ENCODE measurements around the gene ITIH3.

The ITIH3 gene

DNA sequence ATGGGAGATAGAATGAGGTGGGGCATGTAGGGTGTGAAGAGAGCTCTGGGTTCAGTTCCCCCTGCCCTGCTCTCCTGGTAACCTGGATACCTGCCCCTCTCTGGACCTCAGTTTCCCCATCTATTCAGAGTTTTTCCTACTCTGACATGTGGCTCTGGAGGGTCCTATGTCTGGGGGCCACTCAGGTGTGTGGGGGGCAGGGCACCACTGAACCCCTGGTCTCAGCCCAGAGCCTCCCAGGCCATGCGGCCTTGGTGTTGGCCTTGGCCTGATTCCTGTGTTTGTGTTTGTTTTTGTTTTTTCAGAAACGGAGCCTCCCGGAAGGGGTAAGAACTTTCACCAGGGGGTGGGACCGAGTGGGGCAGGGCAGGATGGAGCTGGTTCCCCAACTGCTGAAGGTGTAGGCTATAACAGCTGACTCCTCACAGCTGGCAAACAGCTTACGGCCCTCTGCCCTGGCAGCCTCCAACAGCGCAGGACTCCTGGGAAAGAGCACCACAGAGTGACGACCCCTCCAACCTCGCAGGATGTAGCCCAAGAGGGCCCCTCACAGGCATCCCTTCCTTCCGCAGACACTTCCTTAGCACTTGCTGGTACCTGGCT is 803 bp downstream of the ITIH3 start:
- DNase-seq = no peak

DNA sequence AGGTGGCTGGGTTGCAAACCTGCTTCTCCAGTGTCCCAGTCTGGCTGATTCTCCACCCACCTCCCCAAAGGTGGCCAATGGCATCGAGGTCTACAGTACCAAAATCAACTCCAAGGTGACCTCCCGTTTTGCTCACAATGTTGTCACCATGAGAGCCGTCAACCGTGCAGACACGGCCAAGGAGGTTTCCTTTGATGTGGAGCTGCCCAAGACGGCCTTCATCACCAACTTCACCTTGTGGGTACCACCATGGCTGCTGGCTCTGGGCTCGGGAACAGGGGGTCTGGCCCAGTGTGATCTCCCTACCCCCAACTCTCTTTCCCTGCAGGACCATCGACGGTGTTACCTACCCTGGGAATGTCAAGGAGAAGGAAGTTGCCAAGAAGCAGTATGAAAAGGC is 1.8 kb downstream of the ITIH3 start:
- DNase-seq = no peak

DNA sequence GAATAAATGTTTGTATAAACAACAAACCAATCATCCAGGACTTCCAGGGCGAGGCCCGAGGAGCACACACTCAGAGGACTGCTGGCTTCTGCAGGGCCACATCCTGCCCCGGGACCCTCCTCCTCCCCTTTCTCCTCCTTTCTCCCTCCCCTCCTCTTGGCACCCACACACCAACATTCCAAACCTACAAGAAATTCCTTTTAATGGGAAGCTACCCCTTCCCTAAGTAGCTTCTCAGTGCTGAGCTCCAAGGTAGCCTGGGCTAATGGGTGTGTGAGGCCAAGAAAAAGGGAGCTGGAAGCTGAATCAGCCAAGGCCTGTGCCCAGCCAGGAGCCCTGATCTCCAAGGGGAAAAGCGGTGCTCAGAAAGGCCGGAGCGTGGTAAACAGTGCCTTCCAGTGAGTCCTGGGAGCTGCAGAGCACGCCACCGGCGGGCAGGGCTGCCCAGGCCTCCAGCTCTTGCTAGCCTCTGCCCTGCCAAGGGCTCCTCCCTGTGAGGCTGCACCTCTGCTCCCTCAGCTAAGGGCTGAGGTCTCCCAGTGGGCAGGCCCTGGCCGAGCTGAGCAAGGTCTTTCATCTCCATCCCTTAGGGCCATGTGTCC is 3.9 kb downstream of the ITIH3 start:
- DNase-seq = no peak

DNA sequence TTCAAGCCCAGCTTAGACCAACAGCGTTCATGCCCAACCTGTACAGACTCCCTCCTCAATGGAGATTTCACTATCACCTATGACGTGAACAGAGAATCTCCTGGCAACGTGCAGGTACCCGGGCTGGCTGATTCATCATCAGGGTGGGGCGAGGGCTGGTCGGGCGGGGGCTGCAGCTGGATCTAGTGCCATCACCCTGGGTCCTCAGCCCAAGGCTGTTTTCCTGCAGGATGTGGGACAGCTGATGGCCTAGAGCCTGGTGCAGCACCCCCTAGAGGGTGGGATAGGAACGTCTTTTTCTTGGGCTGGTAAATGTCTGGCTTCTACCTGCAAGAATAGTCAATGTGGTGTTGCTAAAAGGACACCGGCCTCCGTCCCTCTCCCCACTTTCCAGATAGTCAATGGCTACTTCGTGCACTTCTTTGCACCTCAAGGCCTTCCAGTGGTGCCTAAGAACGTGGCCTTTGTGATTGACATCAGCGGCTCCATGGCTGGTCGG is 4.4 kb downstream of the ITIH3 start:
- DNase-seq = no peak

DNA sequence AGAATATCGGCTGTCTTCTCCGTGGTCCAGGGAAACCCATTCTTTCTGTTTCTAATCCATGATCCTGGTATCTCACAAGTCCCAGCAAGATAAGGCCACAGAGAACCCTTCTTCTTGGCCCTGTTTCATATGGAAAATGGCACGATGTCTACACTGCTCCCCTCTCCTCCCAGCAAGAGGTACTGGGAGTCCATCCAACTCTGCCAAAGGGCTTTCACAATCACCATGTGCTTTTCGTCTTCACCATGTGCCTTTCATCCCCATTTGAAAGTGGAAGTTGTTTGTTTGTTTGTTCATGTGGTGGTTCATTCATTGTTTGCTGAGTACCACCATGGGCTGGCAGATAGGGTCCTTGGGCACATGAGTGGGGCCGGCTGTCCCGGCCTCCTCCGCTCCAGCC is 5.5 kb downstream of the ITIH3 start:
- DNase-seq = no peak

DNA sequence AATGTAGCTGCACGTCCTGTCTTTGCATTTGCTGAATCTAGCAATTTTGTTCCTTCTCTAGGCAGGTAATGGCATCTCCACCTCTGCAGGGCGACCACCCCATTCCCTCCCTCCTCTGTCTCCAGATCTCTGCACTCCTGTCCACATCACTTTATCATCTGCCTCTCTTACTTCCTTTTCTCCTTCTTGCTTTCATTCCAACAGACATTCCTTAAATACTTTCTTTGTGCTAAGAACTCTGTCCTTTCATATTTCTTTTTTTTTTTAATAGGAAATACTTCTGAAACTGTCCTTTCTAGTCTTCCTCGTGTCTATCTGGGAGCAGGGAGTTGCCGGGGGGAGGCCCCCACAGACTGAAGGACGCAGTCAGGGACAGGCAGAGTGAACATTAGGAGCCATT is 7.2 kb downstream of the ITIH3 start:
- no peak for DNase-seq

DNA sequence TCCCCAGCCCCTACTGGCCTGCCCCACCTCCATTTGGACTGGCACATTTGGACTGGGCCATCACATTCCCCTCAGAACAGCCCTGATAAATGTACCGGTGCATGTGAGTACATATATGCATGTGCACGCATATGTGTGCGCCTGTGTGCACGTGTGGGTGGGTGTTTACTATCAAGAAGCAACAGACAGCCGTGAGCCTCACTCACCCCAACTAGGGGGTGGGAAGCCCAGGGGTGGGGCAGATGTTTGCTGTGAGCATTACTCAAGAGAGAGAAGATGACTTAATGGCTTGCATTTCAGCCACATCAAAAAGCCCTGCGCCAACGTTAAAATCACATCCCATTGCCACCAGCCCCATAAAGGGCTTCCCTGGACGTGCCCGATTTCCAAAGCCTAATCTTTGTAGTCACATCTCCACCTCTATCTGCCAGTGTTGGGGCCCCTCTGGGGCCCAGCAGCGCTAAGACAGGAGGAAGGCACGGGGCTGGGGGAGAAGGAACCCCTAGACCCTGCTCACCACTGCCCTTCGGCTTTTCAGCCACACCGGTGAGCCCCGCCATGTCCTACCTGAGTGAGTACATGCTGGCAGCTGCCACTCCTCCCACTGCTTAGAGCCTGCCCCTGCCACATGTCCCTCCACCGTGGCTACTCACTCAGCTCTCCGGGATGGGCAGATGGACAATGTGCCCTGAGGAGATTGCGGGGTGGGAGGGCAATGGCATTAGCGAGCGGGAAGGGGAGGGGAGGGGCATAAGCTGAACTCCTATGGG is 10.9 kb downstream of the ITIH3 start:
- DNase-seq = no peak

DNA sequence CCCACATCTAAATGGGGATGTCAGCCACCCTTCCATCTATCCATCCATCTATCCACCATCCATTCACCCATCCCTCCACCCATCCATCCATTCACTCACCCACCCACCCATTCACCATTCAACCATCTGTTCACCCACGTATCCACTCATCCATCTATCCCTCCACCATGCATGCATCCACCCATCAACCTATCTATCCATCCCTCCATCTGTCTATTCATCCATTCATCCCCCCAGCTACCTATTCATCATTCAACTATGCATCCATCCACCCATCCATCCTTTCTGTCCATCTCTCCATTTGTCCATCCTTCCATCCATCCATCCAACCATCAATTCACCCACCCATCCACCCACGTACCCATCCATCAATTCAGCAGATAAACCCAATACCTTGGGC is 14.6 kb downstream of the ITIH3 start:
- no peak for DNase-seq

DNA sequence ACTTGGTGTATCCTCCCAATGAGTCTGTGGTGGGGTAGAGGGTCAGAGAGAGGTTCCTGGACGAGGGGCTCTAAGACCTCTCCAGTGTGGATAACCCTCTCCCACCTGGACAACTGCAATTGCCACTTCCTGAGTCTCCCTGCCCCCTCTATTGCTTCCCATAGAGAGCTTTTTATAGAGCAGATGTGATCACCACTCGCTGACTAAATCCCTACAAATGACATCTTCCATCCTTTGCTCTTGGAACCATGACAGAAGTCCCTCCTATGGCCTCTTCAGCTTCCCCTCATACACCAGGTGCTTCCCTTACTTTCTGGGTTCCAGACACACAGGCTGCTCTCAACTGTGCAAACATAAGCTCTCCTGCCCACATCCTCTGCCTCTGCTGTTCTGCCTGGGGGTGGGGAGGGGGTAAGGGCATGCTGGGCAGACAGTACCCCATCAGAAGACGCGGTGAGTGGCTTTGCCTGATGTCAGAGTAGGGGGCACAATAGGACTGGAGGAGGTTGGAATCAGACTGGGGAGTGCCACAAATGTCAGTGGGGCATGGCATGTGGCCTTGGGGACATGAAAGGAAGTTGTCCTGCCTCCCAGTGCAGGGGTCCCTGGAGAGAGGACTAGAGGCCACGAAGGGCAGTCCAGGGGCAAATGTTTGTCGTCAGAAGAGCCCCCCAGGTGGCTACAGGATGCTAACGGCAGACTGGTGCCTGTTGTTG is 15.2 kb downstream of the ITIH3 start:
- DNase-seq = no peak

DNA sequence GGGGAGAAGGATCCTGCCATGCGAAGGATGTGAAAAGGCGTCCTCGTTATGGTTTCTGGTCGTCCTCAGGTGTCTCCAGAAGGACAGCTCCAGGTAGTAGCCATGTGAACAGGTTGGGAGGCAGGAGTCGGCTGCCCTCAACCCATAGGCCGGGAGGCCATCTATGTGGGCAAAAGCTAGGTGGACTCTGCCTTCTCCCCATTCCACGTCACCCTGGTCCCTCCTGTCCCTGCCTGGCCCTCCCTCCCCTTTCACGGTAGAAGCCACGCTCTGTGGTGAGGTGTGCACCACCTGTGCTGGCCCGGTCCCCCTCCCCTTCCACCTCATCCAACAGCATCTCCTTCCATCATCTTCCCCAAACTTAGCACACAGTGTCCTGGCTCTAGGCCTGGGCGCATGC is 16.3 kb downstream of the ITIH3 start:
- no peak for DNase-seq

DNA sequence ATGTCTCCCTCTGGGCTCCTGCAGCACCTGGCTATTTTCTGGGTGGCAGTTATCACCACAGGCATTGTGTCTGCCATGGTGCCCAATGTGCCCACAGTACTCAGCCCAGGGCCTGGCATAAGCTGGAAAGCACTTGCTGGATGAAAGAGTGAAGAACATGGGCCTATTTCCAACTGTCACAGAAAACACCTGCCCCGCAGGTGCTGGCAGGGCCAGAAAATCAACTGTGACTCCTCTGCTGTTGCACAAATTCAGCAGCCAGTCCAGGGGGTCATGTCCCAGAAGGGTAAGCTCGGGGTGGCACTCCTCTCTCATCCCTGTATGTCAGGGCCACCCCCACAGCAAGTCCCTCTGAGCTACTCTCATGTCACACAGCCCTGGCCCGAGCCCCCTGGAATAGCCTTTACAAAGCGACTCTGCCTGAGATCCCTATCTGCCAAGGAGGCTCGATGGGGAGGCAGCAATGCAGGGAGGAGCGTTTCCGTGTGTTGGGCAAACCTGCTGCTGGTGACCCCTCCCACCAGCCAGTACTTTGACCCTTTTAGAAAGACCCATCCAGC is 16.9 kb downstream of the ITIH3 start:
- DNase-seq = no peak

DNA sequence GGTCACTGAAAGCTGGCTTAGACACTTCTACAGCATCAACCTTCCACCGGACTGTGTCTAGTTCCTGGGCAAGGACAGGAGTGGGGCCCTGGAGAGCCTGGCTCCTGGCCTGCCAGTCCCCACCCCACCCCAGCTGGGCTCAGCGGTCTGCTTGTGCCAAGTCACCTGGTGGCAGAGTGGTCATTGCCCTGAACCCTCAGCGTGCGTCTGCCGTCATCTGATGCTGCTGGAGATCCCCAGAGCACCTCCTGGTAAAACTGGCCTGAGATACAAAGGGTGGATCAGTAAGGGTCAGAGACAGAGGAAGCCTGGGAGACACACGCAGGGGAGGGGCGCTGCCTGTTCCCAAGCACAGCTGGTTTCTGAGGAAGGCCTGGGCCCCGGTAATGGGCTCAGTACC is 19.2 kb downstream of the ITIH3 start:
- DNase-seq = no peak

DNA sequence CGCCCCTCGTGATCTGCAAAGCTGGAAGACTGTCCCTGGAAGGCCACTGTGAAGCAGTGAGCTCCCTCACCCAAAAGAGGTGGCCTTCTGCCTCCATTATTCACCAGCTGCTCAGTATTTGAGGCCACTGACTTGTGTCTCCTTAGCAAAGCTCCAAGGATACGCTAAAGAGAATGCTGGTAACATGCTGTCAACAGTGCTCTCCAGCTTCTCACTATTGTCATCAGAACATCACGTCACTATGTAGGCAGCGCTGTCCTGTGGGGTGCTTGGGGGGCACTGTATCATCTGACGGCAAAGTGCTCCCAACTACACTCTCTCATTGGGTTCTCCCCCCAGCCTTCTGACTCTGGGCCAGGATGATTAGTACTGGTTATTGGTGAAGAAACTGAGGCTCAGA is 21.6 kb downstream of the ITIH3 start:
- DNase-seq = no peak

DNA sequence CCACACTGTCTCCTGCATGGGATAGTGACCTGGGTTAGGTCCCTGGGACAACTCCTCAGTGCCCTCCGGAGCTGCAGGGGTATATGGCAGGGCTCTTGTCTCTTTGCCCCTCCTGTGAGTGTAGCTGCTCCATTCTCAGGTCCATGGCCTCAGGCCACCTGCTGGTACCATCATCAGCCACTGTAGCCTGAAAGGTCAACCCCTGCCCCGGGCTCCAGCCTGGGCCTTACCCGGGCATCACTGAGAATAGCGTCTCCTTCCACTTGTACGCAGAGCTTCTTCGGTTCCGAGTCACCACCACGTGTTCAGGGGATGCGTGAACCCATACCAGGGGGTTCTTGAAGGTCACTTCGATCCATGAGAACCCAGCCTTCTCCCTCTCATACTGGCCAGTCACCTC is 22.1 kb downstream of the ITIH3 start:
- no peak for DNase-seq

DNA sequence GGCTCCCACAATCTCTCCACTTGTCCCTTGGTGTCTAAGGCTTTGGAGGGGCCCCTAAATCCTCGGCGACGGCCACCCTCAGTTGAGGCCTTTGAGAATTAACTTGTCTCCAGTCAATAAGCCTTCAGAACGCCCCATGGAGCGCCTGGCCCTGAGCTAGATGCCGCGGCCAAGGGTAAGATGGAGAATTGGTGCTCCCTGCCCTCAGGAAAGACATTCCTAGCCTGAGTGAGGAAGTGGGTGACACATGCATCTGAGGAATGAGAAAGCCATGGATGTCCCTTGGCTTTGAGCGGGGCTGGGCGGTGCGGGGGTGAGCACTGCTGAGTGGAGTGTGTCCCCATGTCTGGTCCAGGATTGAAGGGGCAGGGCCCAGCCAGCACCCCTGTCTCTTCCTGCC is 22.6 kb downstream of the ITIH3 start:
- no peak for DNase-seq

DNA sequence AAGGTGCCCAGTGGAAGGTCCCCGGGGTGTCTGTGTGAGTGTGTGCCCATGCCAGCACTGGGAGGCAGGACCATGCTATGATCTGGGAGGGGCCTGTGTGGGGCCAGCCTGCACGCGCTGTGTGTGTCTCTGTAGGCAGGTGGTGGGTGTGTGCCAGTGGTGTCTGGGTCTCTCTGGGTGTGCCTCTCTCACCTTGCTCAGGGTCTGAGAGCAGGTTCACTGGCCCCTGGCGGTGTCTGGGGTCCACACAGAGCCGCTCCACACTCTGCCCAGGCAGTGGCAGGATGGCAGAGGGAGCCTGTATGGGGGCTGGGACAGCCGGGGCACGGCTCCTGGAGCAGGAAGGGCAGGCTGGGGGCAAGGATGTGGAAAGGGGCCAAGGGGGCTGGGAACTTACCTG is 23.3 kb downstream of the ITIH3 start:
- no peak for DNase-seq

DNA sequence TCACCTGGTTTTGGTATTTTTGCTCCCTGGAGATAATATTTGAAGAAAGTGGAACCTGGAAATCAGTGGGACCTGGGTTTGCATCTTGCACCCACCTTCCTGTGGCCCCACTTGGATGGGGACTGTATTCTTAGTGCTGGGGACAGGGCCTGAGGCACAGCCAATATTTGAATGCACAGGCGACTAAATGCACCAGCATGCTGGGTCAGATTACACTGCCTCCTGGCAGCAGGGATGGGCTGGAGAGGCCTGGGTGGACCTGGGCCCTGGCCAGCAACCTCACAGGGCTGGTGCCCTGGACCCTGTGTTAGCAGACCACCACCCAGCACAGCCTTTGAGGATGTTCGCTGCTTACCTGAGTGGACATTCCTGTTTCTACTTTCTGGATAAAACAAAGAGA is 25.3 kb downstream of the ITIH3 start:
- DNase-seq = no peak

DNA sequence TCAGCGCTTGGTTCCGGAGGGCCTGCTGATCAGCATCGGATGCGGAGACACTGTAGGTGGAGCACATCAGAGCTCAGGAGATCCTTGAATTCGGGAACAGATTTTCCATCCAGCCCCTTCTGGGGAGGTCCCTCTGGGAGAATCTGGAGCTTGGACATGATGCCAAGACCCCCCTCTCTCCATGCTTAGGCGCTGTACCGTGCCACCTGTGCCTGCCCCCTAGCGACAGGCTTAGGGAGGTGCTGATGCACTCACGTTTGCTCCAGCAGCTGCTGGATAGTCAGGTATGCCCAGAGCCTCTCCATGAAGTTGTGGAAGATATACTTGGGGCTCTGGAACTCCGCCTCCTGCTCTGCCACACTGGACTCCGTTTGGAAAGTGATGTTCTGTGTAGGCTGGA is 26.1 kb downstream of the ITIH3 start:
- DNase-seq = no peak

DNA sequence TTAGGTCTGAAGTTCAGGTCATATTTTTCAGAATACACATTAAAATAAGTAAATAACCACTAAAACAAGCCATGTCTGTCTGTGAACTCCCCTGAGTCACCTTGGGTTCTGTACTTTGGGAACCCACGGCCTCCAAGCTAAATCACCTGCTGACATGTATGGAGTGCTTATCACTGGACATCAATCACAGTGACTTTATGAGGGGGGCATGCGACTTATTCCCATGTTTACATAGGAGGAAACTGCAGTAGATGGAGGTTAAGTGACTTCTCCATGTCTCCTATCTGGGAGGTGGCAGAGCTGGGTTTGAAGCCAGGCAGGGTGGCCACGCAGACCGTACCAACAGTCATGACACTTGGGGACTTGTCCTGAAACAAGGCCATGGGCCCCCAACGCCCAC is 27.8 kb downstream of the ITIH3 start:
- no peak for DNase-seq

DNA sequence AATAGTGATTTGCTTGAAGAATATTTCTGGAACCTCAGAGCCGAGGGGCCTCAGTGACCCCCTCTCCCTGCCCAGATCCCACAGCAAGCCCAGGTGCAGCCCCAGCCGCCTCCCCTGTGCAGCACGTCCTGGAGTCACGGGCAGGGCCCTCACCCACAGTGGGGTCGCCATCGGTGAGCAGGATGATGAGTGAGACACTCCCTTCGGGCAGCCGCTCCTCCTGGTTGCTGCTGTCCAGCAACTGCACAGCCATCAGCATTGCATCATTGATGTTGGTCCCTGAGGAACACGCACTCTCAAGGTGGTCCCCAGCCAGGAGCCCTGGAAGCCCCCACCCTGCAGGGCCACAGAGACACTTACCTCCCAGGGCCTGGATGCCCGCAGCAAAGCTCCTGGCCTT is 29.4 kb downstream of the ITIH3 start:
- no peak for DNase-seq

DNA sequence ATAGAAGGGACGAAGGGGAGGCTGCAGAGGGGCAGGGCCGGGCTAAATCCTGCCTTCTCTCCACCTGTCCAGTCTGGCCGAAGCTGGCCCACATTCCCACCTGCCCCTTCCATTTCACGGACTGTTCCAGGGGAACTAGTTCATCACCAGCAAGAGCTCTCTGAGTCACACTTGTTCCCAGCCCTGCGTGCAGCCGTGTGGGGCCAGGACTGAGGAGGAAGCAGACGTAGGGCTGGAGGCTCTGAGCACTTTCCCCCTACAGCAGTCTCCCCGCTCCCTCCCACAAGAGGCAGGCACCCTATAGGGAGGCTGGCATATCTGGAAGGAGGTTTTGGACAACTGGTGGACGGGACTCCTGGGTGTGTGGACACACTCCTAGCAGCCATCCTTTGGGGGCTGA is 32.8 kb downstream of the ITIH3 start:
- no peak for DNase-seq

DNA sequence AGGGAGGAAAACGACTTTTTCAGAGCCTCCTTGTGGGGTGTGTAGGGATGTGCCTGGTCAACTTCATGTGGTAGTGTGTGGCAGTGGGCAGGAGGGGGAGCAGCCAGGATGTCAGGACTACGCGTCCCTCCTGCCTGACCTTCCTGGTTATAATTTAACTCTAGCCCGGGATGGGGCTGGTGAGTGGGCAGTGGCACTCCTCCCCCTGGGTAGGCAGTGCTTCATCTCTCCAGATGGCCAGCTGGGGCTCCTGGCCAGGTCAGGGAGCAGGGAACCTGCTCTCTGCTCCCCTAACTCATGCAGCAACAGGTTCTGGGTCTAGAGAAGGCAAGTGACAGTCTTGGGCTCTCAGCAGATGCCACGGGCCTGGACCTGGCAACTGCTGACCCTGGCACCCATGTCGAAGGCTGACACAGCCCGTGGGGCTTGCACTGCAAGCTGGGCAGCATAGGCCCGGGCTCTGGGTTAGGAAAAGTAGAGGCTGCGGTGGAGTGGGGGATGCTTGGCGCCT is 33.3 kb downstream of the ITIH3 start:
- DNase-seq = no peak

DNA sequence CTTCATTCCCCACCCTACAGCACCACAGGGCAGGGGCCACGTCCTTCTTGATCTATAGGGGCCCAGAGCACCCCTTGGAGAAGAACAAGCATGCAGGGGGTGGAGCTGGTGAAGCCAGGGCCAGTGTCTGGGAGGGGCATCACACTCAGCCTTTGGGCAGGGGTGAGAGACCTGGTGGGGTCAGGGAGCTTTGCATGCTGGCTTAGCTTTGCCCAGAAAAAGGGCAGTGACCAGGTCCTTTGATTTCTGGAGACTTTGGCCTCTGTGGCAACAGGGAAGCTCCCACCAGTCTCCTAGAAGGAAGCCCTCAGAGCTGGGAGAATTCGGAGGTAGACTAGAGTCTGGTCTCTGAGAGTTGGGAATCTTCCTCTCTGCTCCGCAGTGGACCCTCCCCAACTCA is 34.9 kb downstream of the ITIH3 start:
- DNase-seq = no peak

Data from COR-L47 (cell line).